ENCODE data around the gene CCDC149. TPM values are rescaled to one million over a fixed set of nuclear protein-coding genes. Genes with fewer than 3 reads are reported as not detected.
A peak's percentile ranks its signal among the peaks of the same experiment; 100 is the strongest.

The CCDC149 gene
- total RNA-seq, 2 donors from 2014 or later = 4.9 to 5.5 TPM

GRCh38 chr4:24885342-24885741 is 27.5 kb downstream of the CCDC149 start:
- Mint-ChIP-seq H3K36me3 (ENCODE audit: low read depth) (no peaks in the 10 kb centered on the region), H3K27ac (no peak overlapping the region), H3K27me3 (ENCODE audit: insufficient read depth) (peaks cover 9% of the 10 kb centered on the region), H3K4me3 (no peak overlapping the region), H3K9me3 (no peaks in the 10 kb centered on the region), H3K4me1 (peaks cover 30% of the 10 kb centered on the region)
- Histone ChIP-seq H3K4me3 (ENCODE audit: low read length) (no peak overlapping the region), H3K9ac (ENCODE audit: extremely low read depth, low read length, poor library complexity, severe bottlenecking) (no peak overlapping the region), H3K27ac (ENCODE audit: low read depth, low read length) (peak overlapping the region; percentile 18), H3K36me3 (ENCODE audit: control insufficient read depth, insufficient read depth, low read length) (no peaks in the 10 kb centered on the region), H3K27me3 (ENCODE audit: control insufficient read depth, insufficient read depth, low read length, poor library complexity, severe bottlenecking) (no peaks in the 10 kb centered on the region), H3K9me3 (ENCODE audit: control insufficient read depth, low read length) (no peaks in the 10 kb centered on the region), H3K4me1 (ENCODE audit: control insufficient read depth, insufficient read depth, low read length) (no peaks in the 10 kb centered on the region)
- TF ChIP-seq, protein P1, sequence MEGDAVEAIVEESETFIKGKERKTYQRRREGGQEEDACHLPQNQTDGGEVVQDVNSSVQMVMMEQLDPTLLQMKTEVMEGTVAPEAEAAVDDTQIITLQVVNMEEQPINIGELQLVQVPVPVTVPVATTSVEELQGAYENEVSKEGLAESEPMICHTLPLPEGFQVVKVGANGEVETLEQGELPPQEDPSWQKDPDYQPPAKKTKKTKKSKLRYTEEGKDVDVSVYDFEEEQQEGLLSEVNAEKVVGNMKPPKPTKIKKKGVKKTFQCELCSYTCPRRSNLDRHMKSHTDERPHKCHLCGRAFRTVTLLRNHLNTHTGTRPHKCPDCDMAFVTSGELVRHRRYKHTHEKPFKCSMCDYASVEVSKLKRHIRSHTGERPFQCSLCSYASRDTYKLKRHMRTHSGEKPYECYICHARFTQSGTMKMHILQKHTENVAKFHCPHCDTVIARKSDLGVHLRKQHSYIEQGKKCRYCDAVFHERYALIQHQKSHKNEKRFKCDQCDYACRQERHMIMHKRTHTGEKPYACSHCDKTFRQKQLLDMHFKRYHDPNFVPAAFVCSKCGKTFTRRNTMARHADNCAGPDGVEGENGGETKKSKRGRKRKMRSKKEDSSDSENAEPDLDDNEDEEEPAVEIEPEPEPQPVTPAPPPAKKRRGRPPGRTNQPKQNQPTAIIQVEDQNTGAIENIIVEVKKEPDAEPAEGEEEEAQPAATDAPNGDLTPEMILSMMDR (conservative IDR thresholded peaks at IDR 0.05) = peak; percentile 23
- WGBS, 2 experiments (ENCODE audit: insufficient coverage in 1 of 2, insufficient read length in 1 of 2) = 87 to 92% methylated on average over 3 to 8 of the region's 8 CpGs
- no peak for DNase-seq

DNA sequence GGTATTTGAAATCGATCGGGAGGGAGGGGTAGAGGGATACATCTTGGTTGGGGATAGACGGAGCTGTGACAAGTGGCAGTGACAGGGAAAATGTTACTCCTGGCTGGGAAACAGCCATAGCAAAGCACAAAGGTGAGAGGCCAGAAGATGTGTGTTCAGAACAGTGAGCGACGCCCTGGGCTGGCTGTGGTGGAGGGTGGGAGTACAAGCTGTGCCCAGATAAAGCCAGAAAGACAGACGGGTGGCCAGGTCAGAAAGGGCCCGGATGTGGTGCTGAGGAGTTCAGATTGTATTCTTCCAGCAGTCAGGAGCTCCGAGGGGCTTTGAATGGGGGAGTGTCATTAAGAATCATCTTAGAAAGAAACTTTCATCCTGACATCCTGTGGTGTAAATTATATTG is 27.9 kb downstream of the CCDC149 start:
- H3K4me3 ChIP-seq (ENCODE audit: low read length) = no peak overlapping the region
- no peaks in the 10 kb centered on the region for H3K4me1 ChIP-seq (ENCODE audit: control insufficient read depth, insufficient read depth, low read length)
- H3K9ac ChIP-seq (ENCODE audit: extremely low read depth, low read length, poor library complexity, severe bottlenecking) = no peak overlapping the region
- TF ChIP-seq, protein P1 (conservative IDR thresholded peaks at IDR 0.05) = no peak
- Mint-ChIP-seq H3K4me3 (no peak overlapping the region), H3K27me3 (ENCODE audit: insufficient read depth) (peaks cover 9% of the 10 kb centered on the region), H3K27ac (no peak overlapping the region), H3K9me3 (no peaks in the 10 kb centered on the region), H3K36me3 (ENCODE audit: low read depth) (no peaks in the 10 kb centered on the region), H3K4me1 (peaks cover 30% of the 10 kb centered on the region)
- DNase-seq = no peak
- no peaks in the 10 kb centered on the region for H3K27me3 ChIP-seq (ENCODE audit: control insufficient read depth, insufficient read depth, low read length, poor library complexity, severe bottlenecking)
- WGBS, 2 experiments (ENCODE audit: insufficient coverage in 1 of 2, insufficient read length in 1 of 2) = 88 to 89% methylated on average over 7 to 8 of the region's 8 CpGs
- no peaks in the 10 kb centered on the region for H3K36me3 ChIP-seq (ENCODE audit: control insufficient read depth, insufficient read depth, low read length)
- H3K9me3 ChIP-seq (ENCODE audit: control insufficient read depth, low read length) = no peaks in the 10 kb centered on the region
- no peak overlapping the region for H3K27ac ChIP-seq (ENCODE audit: low read depth, low read length)

- no peak for DNase-seq
- H3K4me1 Mint-ChIP-seq = peaks cover 16% of the 10 kb centered on the region
- no peaks in the 10 kb centered on the region for H3K36me3 ChIP-seq (ENCODE audit: control insufficient read depth, insufficient read depth, low read length)
- no peaks in the 10 kb centered on the region for H3K9me3 Mint-ChIP-seq
- H3K4me1 ChIP-seq (ENCODE audit: control insufficient read depth, insufficient read depth, low read length) = no peaks in the 10 kb centered on the region
- H3K4me3 ChIP-seq (ENCODE audit: low read length) = no peak overlapping the region
- H3K27me3 Mint-ChIP-seq (ENCODE audit: insufficient read depth) = peaks cover 9% of the 10 kb centered on the region
- H3K27ac Mint-ChIP-seq = no peak overlapping the region
- H3K4me3 Mint-ChIP-seq = no peak overlapping the region
- H3K27ac ChIP-seq (ENCODE audit: low read depth, low read length) = no peak overlapping the region
- TF ChIP-seq, protein P1 (conservative IDR thresholded peaks at IDR 0.05) = no peak
- no peaks in the 10 kb centered on the region for H3K9me3 ChIP-seq (ENCODE audit: control insufficient read depth, low read length)
- H3K27me3 ChIP-seq (ENCODE audit: control insufficient read depth, insufficient read depth, low read length, poor library complexity, severe bottlenecking) = no peaks in the 10 kb centered on the region
- no peak overlapping the region for H3K9ac ChIP-seq (ENCODE audit: extremely low read depth, low read length, poor library complexity, severe bottlenecking)
- 89% methylated on average over 2 of the region's 3 CpGs; no CpG with 5 or more reads in 1 of the 2 experiments for WGBS, 2 experiments (ENCODE audit: insufficient coverage in 1 of 2, insufficient read length in 1 of 2)
- H3K36me3 Mint-ChIP-seq (ENCODE audit: low read depth) = no peaks in the 10 kb centered on the region
Observed at GRCh38 chr4:24881508-24882196, 31.2 kb downstream of the CCDC149 start.
